ENCODE measurements around the gene TFF2.

DNA sequence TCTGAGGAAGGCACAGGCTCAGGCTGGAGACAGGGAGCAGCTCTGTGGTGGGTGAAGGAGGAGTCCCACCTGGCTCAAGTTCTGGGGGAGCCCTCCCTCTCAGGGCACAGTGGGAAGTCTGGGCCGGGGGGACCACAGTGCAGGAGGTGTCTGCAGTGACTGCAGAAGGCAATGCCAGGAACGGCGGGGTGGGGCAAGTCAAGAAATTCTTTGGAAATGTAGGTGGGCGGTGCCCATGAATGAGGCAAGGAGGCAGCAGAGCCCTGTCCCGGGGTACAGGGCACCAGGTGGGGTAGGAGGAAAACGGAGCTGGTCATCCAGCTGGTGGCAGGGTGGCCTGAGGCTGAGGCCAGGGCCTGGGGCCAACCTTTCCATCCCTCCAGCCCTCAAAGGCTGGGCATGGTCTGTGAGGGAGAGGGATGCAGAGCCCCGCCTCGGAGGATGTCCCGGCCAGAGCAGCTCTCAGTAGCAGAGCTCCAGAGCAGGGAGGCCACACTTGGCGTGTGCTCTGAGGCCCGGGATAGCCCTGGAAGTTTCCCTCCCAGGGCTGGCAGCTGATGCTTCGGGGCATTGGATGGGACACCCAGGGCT is 40.3 kb downstream of the TFF2 start:
- TF ChIP-seq TCF12 (IDR thresholded peaks at IDR 0.05; ENCODE audit: low read depth) (no peak), EP300 (IDR thresholded peaks at IDR 0.05; ENCODE audit: borderline replicate concordance) (no peak), RAD21 (IDR thresholded peaks at IDR 0.05; ENCODE audit: low read depth) (no peak), YY1 (IDR thresholded peaks at IDR 0.05; ENCODE audit: low read depth) (no peak), TAF1 (IDR thresholded peaks at IDR 0.05; ENCODE audit: low read depth) (no peak)

Measured in Ishikawa (cell line).